HG03045 (cell line): ENCODE measurements around the gene COQ4.
"Not testable (repeated sequence)": the region's sequence is repeated elsewhere in the genome, so short reads cannot be mapped to it uniquely, and the experiment has no call there.

ENCODE experiments used
- ATAC-seq: cut with Tn5 transposase; IDR thresholded peaks from one replicate; pipeline ENCODE4 v1.9.1; 2021; ENCODE audit warnings: mild to moderate bottlenecking, moderate library complexity; ENCODE audit not compliant: unreplicated experiment

Gene COQ4

DNA sequence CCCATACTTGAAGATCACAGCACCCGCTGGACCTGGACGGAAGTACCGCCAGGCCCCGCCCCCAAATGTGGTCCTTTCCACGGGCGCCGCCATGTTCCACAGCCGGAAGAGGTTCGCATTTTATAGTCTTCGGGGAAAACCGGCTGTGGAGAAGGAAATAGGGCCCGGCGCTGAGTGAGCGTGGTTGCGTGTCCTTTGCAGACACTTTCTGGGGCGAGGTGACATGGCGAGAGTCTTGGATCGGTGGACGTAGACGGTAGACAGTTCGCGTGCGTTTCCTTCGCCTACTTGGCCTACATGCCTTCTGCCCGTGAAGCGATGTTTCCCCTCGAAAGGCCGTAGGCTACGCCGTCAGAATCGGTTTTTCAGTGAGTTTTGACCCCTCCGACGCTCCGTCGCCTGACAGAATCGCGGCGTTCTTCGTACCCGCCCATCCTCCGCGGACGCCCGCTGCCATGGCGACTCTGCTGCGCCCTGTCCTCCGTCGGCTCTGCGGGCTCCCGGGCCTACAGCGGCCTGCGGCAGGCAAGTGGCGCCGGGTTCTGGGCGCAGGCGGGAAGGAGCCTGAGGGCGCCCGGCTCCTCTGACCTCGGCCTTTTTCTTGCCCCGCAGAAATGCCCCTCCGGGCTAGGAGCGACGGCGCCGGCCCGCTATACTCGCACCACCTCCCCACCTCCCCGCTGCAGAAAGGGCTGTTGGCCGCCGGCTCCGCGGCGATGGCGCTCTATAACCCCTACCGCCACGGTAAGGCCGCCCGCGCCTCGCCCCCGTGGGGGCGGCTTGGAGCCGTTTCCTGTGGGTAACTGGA lies at the start of gene COQ4, which contains the start of gene TRUB2:
Gene COQ4, plus strand, starts transcription at position 436 of the 808 bp plus-strand sequence. Its CDS starts 20 bp downstream, at position 456.
Gene TRUB2, minus strand, starts transcription at position 44 of the 808 bp plus-strand sequence. Its CDS starts 39 bp downstream, at position 5.
- peak; percentile 82 for ATAC-seq

DNA sequence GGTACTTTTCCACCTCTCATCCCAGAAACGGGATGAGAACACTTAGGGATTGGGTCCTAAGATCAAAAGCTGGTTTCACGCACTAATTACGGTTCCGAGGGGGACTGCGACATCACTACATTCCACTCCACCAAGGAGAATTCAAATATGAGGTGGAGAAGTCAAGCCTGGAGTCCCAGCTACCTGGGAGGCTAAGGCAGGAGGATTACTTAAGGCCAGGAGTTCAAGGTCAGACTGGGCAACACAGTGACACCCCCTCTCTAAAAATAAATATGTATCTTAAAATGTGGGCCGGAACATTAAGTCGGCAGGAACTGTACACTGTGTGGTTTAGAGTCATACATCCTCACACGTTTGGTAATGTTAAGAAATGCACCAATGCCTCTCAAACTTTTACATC lies 48.4 kb upstream of the COQ4 start:
- ATAC-seq, result no peak

DNA sequence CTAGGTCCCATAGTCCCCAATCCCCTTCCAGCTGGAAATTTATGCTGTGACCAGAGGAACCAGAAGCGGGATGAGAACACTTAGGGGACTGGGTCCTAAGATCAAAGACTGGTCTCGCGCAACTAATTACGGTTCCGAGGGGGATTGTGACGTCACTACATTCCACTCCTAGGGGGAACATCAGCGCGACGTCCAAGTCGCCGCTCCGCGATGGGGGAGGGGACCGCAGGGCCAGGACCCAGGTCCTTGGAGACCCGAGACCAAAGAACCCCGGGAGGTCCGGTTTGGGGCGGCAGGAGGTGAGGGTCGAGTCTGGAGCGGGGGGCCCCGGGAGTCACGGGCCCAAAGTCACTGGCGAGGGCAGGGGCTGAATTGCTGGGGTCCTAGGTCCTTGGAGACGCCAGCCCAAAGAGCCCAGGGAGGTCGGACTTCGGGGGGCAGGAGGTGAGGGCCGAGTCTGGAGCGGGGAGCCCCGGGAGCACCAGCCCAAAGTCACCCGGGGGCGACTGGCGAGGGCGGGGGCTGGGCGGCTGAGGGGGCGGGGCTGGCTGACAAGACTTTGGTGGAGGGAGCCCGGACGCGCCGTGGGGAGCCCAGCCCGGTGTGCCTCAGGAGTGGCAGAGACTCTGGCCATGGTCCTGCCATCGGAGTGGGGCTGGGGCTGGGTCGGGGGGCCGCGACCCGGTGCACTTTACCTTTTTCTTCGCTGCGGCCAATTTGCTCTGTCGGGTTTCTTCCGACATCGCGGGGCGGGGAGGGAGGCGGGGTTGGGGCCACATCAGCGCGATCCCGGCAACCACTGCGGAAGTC lies 47.2 kb upstream of the COQ4 start, which contains the start of gene GOLGA2:
Gene GOLGA2, minus strand, starts transcription at position 810 of the 810 bp plus-strand sequence. Its CDS starts 31 bp downstream, at position 779.
- peak; percentile 54 for ATAC-seq

DNA sequence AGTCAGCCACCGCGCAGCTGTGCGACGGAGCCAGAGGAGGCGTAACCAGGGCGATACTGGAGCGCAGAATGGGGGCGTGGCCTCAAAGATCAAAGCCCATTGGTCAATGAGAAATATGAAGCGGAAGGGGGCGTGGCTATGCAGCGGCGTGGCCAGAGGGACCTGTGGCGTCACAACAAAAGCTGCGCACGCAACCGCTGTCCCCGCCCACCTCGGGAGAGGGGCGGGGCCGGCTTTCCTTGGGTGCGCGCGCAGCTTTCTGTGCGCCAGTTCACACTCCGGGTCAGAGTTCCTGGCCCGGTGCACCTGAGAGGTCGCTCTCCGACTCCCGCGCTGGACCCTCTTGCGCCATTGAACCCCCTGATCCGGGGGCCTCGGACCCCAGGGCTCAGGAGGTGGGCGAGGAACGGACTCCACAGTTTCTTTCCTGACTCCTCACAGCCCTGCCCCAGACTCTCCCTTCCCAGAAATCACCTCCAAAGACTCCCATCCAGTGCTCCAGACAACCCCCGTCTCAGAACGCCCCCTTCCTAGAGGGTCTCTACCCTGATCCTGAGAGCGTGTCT lies 46.5 kb upstream of the COQ4 start, which contains the start of gene SWI5:
Gene SWI5, plus strand, starts transcription at position 269 of the 566 bp plus-strand sequence.
- peak; percentile 96 for ATAC-seq

DNA sequence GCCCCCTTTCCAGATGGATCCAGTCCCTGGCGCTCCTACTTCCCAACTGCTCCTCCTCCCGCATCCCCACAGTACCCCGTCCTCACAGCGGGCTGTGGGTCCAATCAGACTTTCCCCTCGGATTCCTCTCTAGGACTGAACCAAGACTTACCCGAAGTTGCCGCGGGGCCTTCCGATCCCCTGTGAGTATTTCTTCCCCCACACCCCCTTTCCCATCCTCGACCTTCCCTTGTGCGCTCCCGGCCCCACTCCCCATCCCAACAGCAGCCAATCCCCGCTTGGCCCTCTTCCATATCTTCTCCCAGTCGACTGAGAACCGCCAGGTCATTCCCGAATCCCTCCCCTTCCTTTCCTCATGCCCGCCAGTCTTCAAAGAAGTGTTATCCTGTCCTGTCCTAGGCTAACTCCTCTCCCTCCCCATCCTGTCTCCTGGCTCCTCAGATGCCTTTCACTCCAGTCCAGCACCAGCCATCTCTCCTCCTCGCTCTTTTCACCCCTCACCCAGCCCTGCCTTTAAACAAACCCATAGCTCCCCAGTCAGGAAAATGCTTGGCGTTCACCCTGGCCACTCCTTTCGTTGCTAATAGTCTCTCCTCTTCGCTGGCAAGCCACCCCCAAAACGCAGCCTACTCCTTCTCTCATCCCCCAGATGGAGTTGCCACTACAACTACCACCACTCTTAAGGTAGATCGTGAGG lies 45.9 kb upstream of the COQ4 start:
- ATAC-seq, result no peak

DNA sequence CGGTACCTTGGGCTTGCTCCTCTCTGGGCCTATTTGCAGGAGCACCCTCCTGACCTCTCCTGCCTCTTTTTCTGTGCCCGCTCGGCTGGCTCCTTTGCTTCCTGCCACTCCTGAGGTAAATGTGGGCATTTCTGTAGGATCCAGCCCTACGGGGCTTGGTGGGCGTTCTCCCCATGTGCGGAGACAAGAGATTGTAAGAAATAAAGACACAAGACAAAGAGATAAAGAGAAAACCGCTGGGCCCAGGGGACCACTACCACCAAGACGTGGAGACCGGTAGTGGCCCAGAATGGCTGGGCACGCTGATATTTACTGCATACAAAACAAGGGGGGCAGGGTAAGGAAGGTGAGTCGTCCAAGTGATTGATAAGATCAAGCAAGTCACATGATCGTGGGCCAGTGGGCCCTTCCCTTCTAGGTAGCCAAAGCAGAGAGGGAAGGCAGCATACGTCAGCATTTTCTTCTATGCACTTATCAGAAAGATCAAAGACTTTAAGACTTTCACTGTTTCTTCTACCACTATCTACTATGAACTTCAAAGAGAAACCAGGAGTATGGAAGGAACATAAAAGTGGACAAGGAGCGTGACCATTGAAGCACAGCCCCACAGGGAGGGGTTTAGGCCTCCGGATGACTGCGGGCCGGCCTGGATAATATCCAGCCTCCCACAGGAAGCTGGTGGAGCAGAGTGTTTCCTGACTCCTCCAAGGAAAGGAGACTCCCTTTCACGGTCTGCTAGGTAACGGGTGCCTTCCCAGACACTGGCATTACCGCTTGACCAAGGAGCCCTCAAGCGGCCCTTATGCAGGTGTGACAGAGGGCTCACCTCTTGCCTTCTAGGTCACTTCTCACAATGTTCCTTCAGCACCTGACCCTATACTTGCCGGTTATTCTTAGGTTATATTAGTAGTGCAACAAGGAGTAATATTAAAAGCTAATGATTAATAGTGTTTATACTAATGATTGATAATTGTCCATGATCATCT lies 43.3 kb upstream of the COQ4 start:
- not testable (repeated sequence) for ATAC-seq

DNA sequence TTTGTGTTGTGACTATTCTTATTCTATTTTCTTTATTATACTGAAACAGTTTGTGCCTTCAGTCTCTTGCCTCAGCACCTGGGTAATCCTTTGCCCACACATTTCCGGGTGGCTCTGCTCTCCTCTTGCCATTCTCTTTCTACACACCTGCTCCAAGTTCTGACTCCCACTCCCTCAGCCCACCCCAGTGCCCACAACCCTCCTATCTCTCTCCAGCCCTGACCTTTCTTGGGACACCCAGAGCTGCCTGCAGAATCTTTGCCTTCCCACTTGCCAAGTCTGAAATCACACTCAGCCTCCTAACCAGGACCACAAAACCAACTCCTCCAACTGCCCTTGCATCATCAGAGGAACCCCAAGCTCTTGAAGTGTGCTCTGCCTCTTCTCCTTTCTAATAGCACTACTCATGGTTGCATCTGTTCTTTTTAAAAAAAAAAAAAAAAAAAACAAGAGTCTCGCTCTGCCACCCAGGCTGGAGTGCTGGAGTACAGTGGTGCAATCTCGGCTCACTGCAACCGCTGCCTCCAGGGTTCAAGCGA lies 42.5 kb upstream of the COQ4 start:
- no peak for ATAC-seq

DNA sequence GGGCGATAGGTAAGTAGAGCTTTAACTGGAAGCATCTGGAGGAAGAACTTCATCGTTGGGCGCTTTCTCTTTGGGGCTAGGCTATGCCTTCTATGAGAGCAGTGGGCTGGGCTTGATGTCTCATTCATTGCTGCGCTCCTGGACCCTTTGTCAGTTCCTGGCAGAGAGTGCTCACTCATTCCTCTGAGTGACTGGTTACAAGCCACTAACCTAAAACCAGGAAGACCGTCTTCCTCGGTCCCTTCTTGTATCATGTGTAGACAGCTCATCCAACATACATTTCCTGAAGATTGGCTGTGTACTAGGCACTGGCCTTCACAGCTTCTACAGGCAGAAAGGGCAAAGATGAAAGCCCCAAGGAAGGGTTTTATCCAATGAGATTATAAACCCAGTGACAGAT lies 40.1 kb upstream of the COQ4 start:
- no peak for ATAC-seq

DNA sequence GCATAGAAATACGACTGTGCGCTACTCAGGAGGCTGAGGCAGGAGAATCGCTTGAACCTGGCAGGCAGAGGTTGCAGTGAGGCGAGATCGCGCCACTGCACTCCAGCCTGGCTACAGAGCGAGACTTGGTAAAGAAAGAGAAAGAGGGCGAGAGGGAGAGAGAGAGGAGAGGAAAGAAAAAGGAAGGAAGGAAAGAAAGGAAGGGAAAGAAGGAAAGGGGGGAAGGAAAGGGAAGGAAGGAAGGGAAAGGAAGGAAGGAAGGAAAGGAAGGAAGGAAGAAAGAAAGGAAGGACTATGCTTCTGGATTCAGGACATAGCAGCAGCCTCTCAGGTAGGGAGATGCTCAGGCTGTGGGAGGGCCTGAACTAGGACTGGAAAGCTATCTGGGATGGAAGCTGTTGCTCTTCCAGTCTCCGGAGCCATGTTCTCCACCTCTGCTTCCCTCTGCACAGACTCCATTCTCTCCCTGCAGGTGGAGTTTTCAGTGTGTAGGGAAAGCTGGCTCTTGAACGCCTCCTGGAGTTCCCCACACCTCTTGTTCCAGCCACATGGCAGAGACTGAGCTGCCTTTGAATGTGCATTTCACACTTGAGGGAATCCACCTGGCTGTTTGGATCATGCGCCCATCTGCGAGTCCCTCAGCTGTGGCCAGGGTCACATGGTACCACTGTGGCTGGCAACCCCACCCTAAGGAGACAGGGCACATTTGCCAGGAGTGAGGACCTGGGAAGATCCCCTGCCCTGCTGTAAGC lies 37.4 kb upstream of the COQ4 start:
- ATAC-seq, result no peak

DNA sequence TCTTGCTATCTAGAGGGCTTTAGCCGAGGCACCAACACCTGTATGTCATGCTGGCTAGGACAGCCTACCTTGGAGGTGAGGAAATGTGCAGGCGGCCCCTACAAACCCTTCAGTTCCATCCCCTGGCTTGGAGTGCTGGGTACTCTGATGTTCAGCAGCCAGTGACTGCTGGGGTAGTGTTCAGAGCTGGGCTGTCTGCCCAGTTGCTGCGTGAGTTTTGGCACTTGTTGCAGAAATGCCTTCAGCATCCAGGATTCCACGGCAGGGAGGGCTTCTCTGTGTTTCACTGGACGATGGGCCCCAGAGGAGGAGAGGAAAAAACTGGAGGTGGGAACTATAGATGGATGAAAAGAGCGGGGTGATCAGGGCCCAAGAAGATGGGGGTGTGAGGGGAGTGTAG lies 36.2 kb upstream of the COQ4 start:
- ATAC-seq, result no peak

DNA sequence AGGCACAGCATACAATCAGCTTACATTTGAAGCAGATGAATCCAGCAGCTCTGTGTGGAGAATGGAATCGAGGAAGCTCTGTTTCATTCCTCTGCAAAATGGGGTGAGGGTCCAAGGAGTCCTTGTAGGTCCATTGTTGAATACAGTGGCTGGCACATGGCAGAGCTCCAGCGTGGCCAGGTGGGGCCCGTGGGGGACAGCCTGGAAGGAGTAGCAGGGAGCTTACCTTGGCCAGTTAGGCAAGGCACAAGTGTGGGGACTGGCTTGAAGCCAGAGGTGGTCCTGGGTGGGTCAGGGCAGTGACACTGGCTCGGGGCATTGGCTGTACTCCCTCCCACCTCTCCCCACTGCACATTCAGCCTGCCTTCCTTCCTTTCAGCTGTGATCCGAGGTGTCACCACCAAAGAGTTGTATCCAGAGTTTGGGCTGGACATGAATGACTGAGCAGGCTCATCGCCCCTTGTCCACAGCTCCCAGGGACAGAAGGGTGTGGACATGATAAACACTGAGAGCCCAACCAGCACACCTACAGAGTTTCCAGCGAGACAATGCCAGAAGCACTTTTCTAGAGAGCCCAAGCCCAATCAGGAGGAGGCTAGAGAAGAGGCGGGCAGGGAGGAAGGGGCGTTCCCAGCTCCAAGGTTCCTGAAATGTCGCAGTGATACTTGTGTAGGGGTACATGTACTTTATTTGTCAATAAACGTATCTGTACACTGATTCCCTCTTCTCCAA lies 34.2 kb upstream of the COQ4 start:
- ATAC-seq, result no peak

DNA sequence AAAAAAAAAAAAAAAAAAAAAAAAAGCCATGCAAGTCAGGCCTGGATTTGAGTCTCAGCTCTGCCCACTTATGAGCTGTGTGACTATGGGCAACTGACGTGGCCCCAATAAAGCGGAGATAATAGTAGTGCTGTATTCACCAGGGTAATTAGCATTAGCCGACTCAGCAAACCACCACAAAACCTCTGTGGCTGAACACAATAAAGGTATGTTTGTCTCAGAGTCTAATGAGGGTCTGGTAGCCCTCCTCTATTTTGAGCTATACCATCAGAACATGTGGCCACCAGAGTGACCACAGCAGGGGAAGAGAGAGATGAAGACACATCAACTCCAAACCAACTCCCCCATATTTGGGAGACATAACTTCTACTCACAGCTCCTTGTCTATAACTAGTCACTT lies 30.6 kb upstream of the COQ4 start:
- no peak for ATAC-seq

DNA sequence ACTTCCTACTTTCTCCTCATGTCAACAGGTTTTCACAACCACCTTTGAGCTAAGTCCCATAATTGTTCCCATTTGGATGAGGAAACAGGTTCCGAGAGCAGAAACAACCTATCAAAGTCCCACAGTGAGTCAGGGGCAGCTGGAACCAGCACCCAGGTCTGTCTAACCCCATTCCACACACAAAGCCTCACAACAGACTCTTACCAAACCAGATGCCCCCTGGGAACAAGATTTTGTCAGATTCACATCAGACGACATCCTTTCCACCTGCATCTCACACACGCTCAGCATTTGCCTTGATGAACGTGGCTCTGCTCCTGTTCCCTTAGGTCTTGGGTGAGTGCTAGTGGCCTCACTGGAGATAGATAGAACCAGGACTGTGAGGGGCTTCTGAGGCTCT lies 29.5 kb upstream of the COQ4 start:
- no peak for ATAC-seq

DNA sequence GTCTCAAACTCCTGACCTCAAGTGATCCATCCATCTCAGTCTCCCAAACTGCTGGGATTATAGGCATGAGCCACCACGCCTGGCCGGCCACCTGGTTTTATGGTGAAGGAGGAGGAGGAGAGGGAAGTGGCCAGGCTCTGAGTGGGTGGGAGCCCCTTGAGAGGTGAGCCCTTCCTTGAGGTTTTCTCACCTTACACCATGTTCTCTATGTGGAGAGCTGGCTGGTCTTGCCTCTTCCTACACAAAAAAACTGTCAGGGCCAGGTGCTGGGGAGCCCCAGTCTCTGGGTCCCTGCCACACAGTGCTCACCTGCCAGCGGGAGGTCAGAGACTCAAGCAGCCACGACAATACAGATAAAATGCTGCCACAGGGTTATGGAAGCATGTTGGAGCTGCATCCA lies 28.5 kb upstream of the COQ4 start:
- no peak for ATAC-seq

DNA sequence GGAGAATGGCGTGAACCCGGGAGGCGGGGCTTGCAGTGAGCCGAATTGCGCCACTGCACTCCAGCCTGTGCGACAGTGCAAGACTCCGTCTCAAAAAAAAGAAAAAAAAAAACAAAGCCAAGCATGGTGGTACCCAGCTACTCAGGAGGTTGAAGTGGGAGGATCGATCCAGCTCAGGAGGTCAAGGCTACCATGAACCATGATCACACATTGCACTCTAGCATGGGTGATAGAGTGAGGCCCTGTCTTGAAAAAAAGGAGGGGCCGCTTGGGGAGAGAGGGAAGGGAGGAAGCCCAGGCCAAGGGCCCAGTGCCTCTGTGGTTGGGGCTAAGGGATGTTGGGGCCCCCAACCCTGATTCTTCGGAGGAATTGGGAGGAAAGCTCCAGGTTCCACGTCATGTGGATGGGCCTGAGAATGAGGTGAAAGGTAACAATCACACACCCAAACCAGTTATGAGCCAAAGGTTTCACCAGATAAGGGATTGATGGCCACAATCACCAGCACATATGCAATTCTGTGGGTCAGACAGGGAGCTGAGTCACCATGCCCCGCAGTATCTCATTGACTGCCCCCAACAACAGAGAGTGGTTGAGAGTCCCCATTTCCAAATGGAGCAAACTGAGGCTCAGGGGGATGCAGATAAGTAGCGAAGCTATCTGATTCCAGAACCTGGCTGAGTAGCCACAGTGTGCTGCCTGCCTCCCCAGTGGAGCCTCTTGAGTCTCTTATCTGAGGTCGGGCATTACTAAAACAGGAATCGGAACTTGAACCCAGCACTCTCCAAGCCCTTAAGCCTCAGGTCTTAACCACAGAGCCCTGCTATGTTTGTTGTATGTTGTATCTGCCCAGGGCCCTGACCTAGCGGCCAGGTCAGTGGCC lies 26.1 kb upstream of the COQ4 start:
- ATAC-seq, result no peak

DNA sequence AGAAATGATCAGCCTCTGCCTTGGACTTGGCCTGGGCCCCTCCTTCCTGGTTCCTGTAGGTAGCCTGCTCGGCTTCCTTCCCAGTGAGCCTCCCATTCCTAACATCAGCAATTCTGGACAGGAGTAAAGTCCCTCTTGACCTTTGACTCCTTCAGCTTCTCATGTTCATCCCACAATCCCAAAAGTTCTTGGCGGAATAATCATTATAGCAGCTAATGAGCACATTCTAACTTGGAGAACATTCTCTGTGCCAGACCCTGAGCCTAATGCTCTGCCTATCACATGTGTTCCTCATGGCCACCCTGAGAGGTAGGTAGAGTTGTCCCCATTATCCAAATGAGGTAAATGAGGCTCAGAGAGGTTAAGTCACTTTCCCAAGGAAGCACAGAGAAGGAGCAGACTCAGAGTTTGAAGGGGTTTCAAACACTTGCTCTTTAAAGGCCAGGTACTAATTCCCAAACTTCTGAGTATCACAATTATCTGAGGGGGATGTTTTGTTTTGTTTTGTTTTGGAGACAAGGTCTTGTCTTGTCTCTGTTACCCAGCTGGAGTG lies 25.3 kb upstream of the COQ4 start:
- no peak for ATAC-seq
